ENCODE data around the gene SLC41A1. TPM values are rescaled to one million over a fixed set of nuclear protein-coding genes. Genes with fewer than 3 reads are reported as not detected.
"Not testable (repeated sequence)": the region's sequence is repeated elsewhere in the genome, so short reads cannot be mapped to it uniquely, and the experiment has no call there.

The SLC41A1 gene
- polyA plus RNA-seq (2013, experiment 1 of 2): 12.4 TPM
- polyA plus RNA-seq (2013, experiment 2 of 2): 14.6 TPM

DNA sequence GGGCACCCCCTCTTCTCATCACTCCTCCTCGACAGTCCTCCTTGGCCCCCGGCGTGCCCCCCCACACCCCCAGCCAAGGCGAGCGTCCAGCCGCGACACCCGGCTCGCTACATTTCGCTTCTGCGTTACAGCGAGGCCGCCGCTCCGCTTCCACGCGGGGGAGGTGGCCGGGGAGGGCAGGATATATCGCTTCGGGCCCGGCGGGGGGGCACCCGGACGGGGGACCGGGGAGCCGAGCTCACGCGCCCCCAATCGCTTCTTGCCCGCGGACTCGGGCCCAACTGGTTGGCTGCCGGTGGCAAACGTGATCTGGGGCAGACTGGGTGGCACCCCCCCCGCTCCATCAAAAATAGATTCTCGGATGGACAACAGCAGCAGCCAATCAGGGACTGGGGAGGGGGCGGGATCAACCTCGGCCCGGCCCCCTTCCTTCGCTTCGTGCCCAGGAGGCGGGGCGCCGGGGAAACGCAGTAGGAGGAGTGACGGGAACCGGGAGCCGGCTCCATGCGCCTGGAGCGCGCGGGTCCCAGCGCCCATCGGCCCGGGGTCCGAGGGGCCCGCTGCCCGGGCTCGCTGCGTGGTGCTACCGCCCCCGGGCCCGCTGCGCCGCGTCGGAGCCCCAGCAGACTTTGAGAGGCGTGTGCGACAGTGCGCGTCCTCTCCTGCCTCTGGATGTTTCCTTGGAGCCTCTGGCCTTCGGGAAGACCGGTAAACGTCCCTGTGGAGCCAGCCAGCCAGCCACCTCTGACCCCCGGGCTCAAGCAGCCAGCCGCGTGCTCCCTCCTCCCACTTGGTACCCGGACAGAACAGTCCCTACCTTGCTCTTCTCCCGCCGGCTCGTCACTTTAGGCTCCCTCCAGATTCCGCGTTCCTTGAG, at the start of gene SLC41A1:
TSS of gene SLC41A1 (minus strand) at position 321 of the 877 bp plus-strand sequence. CDS start 2,757 bp downstream, outside the sequence.
- H3K4me3 ChIP-seq (ENCODE audit: low read length): peak within 1 kb of the TSS; percentile 89
- H3K27ac ChIP-seq (ENCODE audit: low read depth, low read length): peak within 1 kb of the TSS; percentile 54
- H3K36me3 ChIP-seq (ENCODE audit: insufficient read depth, low read length): peaks cover 19% of the 10 kb centered on the region
- H3K27me3 ChIP-seq (ENCODE audit: insufficient read depth, low read length): no peaks in the 10 kb centered on the region; the same call in 1 of the 2 replicates
- under 1% methylated on average over 83 of the region's 83 CpGs for WGBS
- no peaks in the 10 kb centered on the region for H3K9me3 ChIP-seq (ENCODE audit: insufficient read depth, low read depth, low read length)
- peak within 1 kb of the TSS; percentile 79 for H3K9ac ChIP-seq (ENCODE audit: low read depth, low read length)
- H3K4me1 ChIP-seq (ENCODE audit: insufficient read depth, low read length): peaks cover 28% of the 10 kb centered on the region

DNA sequence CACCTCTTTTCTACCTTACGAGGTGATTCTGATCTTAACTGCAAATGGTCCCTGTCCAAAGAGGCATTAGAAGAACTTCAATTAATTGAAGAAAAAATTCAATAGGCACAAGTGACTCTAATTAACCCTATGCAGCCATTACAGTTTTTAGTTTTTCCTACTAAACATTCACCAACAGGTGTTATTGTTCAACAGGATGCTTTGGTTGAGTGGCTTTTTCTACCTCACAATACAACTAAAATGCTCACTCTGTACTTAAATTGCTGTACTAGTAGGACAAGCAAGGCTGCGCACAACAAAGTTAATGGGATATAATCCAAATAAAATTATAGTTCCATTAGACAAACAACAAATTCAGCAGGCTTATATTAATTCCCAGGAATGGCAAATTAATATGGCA, 48.5 kb upstream of the SLC41A1 start:
- peaks cover 7% of the 10 kb centered on the region; the same call in 1 of the 2 replicates for H3K9me3 ChIP-seq (ENCODE audit: insufficient read depth, low read depth, low read length)
- H3K9ac ChIP-seq (ENCODE audit: low read depth, low read length): no peak overlapping the region
- 100% methylated on average over 1 of the region's 2 CpGs for WGBS
- H3K27ac ChIP-seq (ENCODE audit: low read depth, low read length): no peak overlapping the region
- no peaks in the 10 kb centered on the region for H3K36me3 ChIP-seq (ENCODE audit: insufficient read depth, low read length)
- no peaks in the 10 kb centered on the region for H3K4me1 ChIP-seq (ENCODE audit: insufficient read depth, low read length)
- no peak overlapping the region for H3K4me3 ChIP-seq (ENCODE audit: low read length)
- no peaks in the 10 kb centered on the region for H3K27me3 ChIP-seq (ENCODE audit: insufficient read depth, low read length)

DNA sequence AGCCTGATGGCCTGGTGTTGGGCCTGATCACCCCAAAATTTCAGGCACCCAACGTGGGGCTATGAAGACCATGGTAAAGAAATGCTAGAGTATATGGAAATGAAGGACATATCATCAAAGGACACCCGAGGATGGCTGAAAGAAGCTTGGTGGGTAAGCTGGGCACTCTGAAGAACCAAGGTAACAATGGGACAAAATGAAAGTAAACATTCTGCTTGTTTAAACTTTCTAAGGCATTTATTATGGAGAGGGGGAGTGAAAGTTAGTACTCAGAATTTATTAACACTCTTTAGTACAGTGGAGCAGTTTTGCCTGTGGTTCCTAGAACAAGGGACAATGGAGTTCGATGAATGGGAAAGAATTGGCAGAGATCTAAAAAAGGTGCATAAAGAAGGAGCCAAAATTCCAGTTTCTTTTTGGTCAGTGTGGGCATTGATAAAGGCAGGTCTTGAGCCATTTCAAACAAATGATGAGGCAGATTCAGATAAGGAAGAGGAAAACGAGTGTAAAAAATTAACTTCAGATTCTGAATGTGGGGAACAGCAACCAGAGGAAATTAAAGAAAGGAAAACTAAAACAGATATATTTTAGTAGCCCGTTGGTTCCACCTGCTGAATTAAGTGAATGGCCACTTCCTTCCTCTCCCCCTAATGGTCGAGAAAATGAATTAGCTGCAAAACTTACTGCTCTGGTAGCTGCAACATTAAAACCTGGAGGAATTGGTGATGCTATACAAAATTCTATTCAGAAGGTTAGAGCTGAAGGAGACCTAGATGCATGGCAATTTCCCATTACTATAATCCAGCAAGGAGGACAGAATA, 45.4 kb upstream of the SLC41A1 start:
- Histone ChIP-seq H3K36me3 (ENCODE audit: insufficient read depth, low read length) (peaks cover 3% of the 10 kb centered on the region; the same call in 1 of the 2 replicates), H3K27ac (ENCODE audit: low read depth, low read length) (no peak overlapping the region), H3K9ac (ENCODE audit: low read depth, low read length) (no peak overlapping the region), H3K9me3 (ENCODE audit: insufficient read depth, low read depth, low read length) (peaks cover 7% of the 10 kb centered on the region; the same call in 1 of the 2 replicates), H3K4me3 (ENCODE audit: low read length) (no peak overlapping the region), H3K27me3 (ENCODE audit: insufficient read depth, low read length) (no peaks in the 10 kb centered on the region), H3K4me1 (ENCODE audit: insufficient read depth, low read length) (no peaks in the 10 kb centered on the region)
- 88% methylated on average over 6 of the region's 6 CpGs for WGBS

DNA sequence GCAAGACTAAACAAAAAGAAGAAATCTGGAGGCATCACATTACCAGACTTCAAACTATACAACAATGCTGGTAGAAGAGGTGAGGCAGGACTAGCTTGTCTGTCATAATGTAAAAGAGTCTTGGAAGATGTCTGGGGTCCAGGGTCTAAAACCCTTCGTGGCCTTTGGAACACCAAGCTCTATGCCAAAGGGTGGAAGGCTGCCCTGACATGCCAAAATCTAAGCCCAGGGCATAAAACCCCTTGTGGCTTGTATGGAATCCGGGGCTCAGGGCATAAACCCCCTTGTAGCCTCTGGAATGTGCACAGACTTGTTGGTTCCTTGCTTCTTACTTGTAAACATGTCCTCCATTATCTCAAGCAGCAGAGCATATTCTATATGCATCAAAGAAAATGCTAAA, 44.5 kb upstream of the SLC41A1 start:
- 91% methylated on average over 2 of the region's 2 CpGs for WGBS
- H3K27me3 ChIP-seq (ENCODE audit: insufficient read depth, low read length); H3K27ac ChIP-seq (ENCODE audit: low read depth, low read length); H3K4me1 ChIP-seq (ENCODE audit: insufficient read depth, low read length); H3K36me3 ChIP-seq (ENCODE audit: insufficient read depth, low read length); H3K4me3 ChIP-seq (ENCODE audit: low read length); H3K9ac ChIP-seq (ENCODE audit: low read depth, low read length): not testable (repeated sequence)
- peaks cover 12% of the 10 kb centered on the region for H3K9me3 ChIP-seq (ENCODE audit: insufficient read depth, low read depth, low read length)

DNA sequence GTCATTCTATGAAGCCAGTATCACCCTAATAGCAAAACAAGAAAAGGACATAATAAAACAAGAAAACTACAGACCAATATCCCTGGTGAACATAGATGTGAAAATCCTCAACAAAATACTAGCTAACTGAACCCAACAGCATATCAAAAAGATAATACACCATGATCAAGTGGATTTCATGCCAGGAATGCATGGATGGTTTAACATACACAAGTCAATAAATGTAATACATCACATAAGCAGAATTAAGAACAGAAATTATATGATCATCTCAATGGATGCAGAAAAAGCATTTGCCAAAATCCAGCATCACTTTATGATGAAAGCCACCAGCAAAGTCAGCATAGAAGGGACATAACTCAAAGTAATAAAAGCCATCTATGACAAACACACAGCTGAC, 43.4 kb upstream of the SLC41A1 start:
- Histone ChIP-seq H3K9ac (ENCODE audit: low read depth, low read length) (no peak overlapping the region), H3K9me3 (ENCODE audit: insufficient read depth, low read depth, low read length) (peaks cover 16% of the 10 kb centered on the region), H3K4me1 (ENCODE audit: insufficient read depth, low read length) (no peaks in the 10 kb centered on the region), H3K27me3 (ENCODE audit: insufficient read depth, low read length) (no peaks in the 10 kb centered on the region), H3K36me3 (ENCODE audit: insufficient read depth, low read length) (peaks cover 3% of the 10 kb centered on the region; the same call in 1 of the 2 replicates), H3K4me3 (ENCODE audit: low read length) (no peak overlapping the region), H3K27ac (ENCODE audit: low read depth, low read length) (no peak overlapping the region)

DNA sequence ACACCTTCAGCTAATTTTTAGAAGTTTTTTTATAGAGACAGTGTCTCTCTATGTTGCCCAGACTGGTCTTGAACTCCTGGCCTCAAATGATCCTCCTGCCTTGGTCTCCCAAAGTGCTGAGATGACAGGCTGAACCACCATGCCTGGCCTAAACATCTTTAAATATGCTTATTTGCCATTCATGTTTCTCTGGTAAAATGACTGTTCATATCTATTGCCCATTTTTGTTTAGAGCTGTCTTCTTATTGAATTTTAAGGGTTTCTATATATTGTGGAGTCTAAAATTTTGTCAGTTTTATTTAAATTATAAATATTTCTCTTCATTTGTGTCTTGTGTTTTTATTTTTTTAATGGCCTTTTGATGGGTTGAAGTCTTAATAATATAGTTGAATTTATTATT, 40.0 kb upstream of the SLC41A1 start:
- peaks cover 3% of the 10 kb centered on the region; the same call in 1 of the 2 replicates for H3K36me3 ChIP-seq (ENCODE audit: insufficient read depth, low read length)
- H3K9me3 ChIP-seq (ENCODE audit: insufficient read depth, low read depth, low read length): peaks cover 9% of the 10 kb centered on the region
- H3K4me1 ChIP-seq (ENCODE audit: insufficient read depth, low read length): no peaks in the 10 kb centered on the region
- no peak overlapping the region for H3K4me3 ChIP-seq (ENCODE audit: low read length)
- no peak overlapping the region for H3K27ac ChIP-seq (ENCODE audit: low read depth, low read length)
- no peak overlapping the region for H3K9ac ChIP-seq (ENCODE audit: low read depth, low read length)
- no peaks in the 10 kb centered on the region for H3K27me3 ChIP-seq (ENCODE audit: insufficient read depth, low read length)

DNA sequence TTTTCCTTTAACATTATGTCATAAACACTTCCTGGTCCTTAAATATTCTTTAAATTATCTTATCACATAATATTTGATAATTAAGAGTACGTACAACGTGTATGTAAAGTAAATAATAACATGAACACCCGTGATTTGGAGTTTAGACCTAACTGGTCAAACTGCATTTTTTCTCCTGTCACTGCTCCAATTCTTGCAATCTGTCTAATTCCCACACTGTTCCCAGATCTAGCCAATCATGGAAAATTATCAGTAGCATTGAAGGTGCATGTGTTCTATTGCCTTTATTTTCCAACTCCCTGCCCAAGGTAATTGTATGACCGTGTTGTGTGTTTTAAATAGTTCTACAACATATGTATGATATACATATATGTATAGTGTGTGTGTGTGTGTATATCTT, 39.0 kb upstream of the SLC41A1 start:
- H3K27ac ChIP-seq (ENCODE audit: low read depth, low read length): no peak overlapping the region
- 95% methylated on average over 4 of the region's 4 CpGs for WGBS
- no peaks in the 10 kb centered on the region for H3K27me3 ChIP-seq (ENCODE audit: insufficient read depth, low read length)
- H3K9me3 ChIP-seq (ENCODE audit: insufficient read depth, low read depth, low read length): peaks cover 9% of the 10 kb centered on the region
- H3K36me3 ChIP-seq (ENCODE audit: insufficient read depth, low read length): peaks cover 3% of the 10 kb centered on the region; the same call in 1 of the 2 replicates
- H3K9ac ChIP-seq (ENCODE audit: low read depth, low read length): no peak overlapping the region
- no peaks in the 10 kb centered on the region for H3K4me1 ChIP-seq (ENCODE audit: insufficient read depth, low read length)
- no peak overlapping the region for H3K4me3 ChIP-seq (ENCODE audit: low read length)

DNA sequence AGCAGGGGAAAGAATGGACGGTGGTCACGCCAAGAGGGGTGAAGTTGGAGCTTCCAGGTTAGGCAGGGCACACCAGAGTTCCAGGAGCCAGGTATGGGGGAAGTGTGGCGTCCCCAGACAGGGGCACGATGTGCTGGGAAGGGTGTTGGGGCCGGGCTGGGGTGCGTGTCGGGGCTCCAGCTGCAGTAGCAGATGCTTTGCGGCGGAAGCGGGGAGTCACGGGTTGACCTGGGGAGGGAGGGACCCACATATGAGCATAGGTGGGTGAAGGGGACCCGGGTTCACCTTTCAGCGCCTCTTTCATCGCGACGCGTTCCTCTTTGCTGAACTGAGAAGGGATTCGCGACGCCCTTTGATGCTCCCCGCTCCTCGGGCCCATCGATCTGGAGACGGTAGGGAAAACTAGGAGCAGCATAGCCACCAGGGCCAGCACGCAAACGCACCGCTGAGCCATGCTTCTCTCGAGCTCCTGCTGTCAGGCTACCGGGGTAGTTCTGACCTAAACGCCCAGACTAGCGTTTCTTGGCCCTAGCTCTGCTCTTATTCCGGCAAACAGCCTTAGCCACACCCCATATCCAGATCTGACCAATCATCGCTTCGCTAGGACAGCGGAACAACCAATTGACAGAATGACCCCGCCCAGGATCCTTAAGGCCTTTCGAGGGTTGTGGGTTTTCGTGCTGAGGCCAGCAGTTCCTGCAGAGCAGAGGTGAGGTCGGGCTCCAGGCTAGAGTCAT, 36.8 kb upstream of the SLC41A1 start, which contains the start of gene PM20D1:
TSS of gene PM20D1 (minus strand) at position 514 of the 737 bp plus-strand sequence. CDS start at position 454, 60 bp downstream.
- Histone ChIP-seq H3K9ac (ENCODE audit: low read depth, low read length) (no peak within 1 kb of the TSS), H3K27ac (ENCODE audit: low read depth, low read length) (no peak within 1 kb of the TSS), H3K27me3 (ENCODE audit: insufficient read depth, low read length) (no peaks in the 10 kb centered on the region), H3K4me1 (ENCODE audit: insufficient read depth, low read length) (no peaks in the 10 kb centered on the region), H3K9me3 (ENCODE audit: insufficient read depth, low read depth, low read length) (peaks cover 9% of the 10 kb centered on the region), H3K36me3 (ENCODE audit: insufficient read depth, low read length) (peaks cover 3% of the 10 kb centered on the region; the same call in 1 of the 2 replicates), H3K4me3 (ENCODE audit: low read length) (no peak within 1 kb of the TSS)
- 95% methylated on average over 39 of the region's 39 CpGs for WGBS

DNA sequence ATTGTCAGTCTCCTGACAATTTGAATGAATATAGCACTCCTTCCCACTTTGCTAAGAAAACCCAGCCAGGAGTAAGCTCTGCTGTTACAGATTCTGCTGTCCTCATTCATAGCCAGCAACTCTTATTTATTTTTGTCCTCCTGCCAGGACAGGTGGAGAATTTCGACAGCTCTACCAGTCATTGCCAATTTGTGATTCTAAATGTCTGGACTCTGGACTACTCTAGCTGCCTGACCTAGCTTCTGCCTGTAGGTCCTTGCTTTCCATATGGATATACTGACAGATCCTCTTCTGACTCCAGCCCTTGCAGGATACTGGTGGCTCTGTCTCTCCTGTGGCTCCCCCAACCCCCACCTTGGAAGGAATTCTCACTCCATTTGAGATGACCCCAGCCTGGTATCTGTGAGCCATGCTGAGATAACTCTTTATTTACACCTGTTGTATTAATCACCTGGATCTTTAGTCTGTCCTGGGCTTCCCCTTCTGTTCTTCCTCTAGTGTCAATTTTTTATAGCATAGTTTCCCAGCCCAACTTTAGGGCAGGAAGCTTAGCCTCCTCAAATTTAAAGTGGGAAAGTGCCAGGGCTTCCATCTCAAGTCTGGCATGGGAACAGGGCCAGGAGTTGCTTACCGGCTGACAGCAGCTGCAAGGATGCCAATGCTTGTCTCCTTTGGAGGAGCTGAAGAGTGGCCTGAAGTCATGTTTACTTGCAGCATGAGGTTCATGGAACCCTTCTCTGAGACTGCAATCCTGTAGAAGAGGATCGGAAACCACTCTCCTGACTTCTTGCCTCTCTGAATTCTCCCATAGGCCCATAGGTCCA, 30.2 kb upstream of the SLC41A1 start:
- Histone ChIP-seq H3K4me1 (ENCODE audit: insufficient read depth, low read length) (peaks cover 9% of the 10 kb centered on the region), H3K27me3 (ENCODE audit: insufficient read depth, low read length) (no peaks in the 10 kb centered on the region), H3K4me3 (ENCODE audit: low read length) (no peak overlapping the region), H3K9me3 (ENCODE audit: insufficient read depth, low read depth, low read length) (no peaks in the 10 kb centered on the region), H3K9ac (ENCODE audit: low read depth, low read length) (no peak overlapping the region), H3K27ac (ENCODE audit: low read depth, low read length) (no peak overlapping the region), H3K36me3 (ENCODE audit: insufficient read depth, low read length) (no peaks in the 10 kb centered on the region)
- 95% methylated on average over 3 of the region's 3 CpGs for WGBS

DNA sequence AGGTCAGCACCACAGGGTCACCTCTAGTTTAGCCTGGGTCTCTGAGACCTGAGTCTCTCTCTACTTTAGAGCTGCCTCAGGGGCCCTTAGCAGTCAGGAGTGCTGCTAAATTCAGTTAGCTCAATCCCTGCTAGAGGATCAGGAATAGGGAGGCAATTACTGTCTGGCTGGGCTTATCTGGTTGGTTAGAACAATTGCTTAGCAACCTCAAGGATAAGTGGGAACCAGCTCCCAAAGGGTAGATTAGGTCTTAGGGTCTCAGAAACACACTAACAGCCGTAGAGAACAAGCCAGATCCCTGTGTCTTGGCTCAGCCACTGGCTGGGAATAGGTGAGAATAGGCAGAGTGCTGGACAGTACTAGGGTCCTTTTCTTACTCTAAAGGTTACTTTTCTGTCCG, 29.2 kb upstream of the SLC41A1 start:
- 94% methylated on average over 2 of the region's 2 CpGs for WGBS
- Histone ChIP-seq H3K27ac (ENCODE audit: low read depth, low read length) (no peak overlapping the region), H3K27me3 (ENCODE audit: insufficient read depth, low read length) (no peaks in the 10 kb centered on the region), H3K4me3 (ENCODE audit: low read length) (no peak overlapping the region), H3K36me3 (ENCODE audit: insufficient read depth, low read length) (no peaks in the 10 kb centered on the region), H3K9me3 (ENCODE audit: insufficient read depth, low read depth, low read length) (no peaks in the 10 kb centered on the region), H3K4me1 (ENCODE audit: insufficient read depth, low read length) (peaks cover 9% of the 10 kb centered on the region), H3K9ac (ENCODE audit: low read depth, low read length) (no peak overlapping the region)
